GM04504 (cell line): Measurements from ENCODE around the gene MAST4.
"Not testable (repeated sequence)": the region's sequence is repeated elsewhere in the genome, so short reads cannot be mapped to it uniquely, and the experiment has no call there.

Experiments
- DNase-seq: peaks from one replicate; pipeline ENCODE4 v3.0.0-alpha.2; 2012; ENCODE audit warnings: low read depth

Gene MAST4

DNA sequence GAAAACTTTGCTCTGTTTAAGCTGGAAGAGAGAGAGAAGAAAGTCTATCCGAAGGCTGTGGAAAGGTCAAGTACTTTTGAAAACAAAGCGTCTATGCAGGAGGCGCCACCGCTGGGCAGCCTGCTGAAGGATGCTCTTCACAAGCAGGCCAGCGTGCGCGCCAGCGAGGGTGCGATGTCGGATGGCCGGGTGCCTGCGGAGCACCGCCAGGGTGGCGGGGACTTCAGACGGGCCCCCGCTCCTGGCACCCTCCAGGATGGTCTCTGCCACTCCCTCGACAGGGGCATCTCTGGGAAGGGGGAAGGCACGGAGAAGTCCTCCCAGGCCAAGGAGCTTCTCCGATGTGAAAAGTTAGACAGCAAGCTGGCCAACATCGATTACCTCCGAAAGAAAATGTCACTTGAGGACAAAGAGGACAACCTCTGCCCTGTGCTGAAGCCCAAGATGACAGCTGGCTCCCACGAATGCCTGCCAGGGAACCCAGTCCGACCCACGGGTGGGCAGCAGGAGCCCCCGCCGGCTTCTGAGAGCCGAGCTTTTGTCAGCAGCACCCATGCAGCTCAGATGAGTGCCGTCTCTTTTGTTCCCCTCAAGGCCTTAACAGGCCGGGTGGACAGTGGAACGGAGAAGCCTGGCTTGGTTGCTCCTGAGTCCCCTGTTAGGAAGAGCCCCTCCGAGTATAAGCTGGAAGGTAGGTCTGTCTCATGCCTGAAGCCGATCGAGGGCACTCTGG, 567.8 kb downstream of the MAST4 start:
- no peak for DNase-seq

DNA sequence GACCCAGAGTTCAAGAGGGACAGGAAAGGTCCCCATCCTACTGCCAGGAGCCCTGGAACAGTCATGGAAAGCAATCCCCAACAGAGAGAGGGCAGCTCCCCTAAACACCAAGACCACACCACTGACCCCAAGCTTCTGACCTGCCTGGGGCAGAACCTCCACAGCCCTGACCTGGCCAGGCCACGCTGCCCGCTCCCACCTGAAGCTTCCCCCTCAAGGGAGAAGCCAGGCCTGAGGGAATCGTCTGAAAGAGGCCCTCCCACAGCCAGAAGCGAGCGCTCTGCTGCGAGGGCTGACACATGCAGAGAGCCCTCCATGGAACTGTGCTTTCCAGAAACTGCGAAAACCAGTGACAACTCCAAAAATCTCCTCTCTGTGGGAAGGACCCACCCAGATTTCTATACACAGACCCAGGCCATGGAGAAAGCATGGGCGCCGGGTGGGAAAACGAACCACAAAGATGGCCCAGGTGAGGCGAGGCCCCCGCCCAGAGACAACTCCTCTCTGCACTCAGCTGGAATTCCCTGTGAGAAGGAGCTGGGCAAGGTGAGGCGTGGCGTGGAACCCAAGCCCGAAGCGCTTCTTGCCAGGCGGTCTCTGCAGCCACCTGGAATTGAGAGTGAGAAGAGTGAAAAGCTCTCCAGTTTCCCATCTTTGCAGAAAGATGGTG, 568.8 kb downstream of the MAST4 start:
- DNase-seq = no peak

DNA sequence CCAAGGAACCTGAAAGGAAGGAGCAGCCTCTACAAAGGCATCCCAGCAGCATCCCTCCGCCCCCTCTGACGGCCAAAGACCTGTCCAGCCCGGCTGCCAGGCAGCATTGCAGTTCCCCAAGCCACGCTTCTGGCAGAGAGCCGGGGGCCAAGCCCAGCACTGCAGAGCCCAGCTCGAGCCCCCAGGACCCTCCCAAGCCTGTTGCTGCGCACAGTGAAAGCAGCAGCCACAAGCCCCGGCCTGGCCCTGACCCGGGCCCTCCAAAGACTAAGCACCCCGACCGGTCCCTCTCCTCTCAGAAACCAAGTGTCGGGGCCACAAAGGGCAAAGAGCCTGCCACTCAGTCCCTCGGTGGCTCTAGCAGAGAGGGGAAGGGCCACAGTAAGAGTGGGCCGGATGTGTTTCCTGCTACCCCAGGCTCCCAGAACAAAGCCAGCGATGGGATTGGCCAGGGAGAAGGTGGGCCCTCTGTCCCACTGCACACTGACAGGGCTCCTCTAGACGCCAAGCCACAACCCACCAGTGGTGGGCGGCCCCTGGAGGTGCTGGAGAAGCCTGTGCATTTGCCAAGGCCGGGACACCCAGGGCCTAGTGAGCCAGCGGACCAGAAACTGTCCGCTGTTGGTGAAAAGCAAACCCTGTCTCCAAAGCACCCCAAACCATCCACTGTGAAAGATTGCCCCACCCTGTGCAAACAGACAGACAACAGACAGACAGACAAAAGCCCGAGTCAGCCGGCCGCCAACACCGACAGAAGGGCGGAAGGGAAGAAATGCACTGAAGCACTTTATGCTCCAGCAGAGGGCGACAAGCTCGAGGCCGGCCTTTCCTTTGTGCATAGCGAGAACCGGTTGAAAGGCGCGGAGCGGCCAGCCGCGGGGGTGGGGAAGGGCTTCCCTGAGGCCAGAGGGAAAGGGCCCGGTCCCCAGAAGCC, 569.6 kb downstream of the MAST4 start:
- no peak for DNase-seq

DNA sequence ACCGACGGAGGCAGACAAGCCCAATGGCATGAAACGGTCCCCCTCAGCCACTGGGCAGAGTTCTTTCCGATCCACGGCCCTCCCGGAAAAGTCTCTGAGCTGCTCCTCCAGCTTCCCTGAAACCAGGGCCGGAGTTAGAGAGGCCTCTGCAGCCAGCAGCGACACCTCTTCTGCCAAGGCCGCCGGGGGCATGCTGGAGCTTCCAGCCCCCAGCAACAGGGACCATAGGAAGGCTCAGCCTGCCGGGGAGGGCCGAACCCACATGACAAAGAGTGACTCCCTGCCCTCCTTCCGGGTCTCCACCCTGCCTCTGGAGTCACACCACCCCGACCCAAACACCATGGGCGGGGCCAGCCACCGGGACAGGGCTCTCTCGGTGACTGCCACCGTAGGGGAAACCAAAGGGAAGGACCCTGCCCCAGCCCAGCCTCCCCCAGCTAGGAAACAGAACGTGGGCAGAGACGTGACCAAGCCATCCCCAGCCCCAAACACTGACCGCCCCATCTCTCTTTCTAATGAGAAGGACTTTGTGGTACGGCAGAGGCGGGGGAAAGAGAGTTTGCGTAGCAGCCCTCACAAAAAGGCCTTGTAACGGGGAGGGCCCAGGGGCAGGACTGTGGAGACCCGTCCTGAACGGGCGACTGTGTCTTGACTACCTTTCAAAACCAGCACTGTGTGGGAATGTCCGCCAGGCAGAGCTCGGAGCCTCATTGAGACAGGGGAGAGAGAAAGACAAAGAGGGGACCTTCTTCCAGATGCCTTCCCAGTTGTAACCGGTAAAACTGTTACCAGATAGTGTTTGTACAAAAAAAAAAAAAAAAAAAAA, 570.5 kb downstream of the MAST4 start:
- no peak for DNase-seq

DNA sequence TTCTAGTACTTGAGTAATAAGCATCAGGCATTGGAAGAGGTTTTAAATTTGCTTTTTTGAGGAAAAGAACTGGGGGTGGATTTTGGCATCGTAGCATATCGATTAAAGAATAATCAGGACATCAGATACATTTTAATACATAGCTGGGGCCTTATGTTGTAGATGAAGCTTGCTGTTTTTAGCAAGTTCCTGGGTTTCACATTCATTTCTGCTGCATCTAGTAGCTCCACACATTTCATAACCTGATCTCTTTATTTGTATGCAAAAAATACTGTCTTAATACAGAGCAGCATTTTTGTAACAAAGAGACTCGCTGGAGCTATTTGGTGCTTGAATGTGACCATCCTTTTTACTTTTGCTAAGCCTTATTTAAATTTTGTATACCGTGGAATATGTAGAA, 571.9 kb downstream of the MAST4 start:
- DNase-seq = no peak

DNA sequence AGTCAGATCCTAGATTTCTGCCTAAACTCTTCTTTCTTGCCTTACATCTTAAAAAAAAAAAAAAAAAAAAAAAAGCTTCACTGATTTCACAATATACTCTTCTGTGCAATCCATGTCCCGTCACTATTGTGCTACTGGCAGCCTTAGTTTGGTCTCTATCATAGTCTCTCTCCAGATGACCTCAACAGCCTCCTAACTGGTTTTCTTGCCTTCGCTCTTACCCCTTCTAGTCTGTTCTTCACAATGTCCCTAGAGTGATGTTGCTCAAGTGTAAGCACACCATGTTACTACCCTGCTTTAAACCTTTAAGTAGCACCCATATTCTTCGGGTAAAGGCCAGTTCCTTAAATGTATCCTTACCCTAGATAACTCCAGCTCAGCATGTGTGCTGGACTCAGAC, 574.6 kb downstream of the MAST4 start:
- DNase-seq = no peak

DNA sequence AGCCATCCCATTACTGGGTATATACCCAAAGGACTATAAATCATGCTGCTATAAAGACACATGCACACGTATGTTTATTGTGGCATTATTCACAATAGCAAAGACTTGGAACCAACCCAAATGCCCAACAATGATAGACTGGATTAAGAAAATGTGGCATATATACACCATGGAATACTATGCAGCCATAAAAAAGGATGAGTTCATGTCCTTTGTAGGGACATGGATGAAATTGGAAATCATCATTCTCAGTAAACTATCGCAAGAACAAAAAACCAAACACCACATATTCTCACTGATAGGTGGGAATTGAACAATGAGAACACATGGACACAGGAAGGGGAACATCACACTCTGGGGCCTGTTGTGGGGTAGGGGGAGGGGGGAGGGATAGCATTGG, 577.2 kb downstream of the MAST4 start:
- DNase-seq = not testable (repeated sequence)

DNA sequence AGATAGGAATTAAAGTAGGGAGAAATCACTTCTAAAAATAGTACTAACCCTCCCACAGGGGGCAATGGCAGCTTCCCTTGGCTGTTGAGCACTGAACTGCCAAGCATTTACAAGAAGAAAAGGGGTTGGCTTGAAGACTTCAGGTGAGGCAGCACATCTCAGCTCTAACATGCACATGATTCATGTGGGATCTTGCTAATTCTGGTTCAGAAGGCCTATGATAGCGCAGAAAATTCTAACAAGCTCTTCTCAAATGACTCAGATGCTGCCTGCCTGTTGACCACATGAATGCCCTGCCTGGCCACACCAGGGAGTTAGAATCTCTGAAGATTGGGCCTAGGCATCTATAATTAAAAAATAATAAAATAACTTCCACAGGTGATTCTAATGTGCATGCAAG, 577.8 kb downstream of the MAST4 start:
- no peak for DNase-seq

DNA sequence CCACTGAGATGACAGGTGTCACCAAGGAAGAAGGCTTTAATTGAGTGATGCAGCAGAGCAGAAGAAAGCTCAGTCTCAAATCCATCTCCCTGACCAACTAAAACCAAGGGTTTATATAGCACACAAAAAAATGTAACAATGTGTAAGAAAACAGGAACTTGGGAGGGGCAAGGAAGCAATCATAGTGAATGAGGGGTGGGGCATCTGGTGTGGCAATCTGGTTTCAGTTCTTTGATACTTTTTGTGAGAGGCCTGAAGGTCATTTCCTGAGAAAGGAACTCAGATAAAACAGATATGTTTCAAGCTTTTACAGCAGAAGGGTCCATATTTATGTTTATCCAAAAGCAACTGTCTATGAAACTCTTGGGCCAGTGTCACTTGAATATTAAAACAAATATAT, 580.7 kb downstream of the MAST4 start:
- no peak for DNase-seq

DNA sequence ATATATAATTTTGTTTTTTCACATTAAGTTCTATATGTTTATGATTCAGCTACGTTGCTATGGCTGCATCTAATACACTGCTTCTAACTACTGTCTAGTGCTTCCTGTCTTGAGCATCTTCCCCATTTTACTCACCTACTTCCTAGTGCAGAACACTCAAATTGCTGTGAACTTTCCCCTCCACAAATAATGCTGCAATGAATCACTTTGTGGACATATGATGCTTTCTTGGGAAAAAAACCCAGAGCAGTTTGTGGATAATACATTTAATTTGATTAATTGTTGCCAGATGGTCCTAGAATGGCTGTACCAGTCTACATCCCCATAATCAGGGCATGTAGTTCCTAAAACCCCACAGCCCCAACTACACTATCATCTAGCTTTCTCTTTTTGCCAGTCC, 581.9 kb downstream of the MAST4 start:
- DNase-seq = no peak

DNA sequence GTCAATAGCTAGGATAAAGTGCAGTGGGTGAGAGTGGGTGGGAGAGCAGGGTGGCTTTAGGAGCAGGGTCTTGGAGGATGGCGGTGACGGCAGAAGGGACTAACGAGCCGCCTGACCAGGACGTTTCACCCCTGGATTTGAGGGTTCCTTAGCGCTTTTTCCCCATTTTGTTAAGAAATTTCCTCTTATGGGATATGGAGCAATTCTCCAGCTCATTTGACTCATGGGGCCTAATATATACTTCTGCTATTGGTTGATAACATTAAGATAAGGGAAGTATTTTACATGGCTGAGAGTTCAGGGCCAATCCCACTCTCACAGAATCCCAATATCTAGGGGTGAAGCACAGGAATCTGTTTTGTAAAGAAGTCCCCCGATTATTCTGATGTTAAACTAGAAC, 582.8 kb downstream of the MAST4 start:
- DNase-seq = no peak

DNA sequence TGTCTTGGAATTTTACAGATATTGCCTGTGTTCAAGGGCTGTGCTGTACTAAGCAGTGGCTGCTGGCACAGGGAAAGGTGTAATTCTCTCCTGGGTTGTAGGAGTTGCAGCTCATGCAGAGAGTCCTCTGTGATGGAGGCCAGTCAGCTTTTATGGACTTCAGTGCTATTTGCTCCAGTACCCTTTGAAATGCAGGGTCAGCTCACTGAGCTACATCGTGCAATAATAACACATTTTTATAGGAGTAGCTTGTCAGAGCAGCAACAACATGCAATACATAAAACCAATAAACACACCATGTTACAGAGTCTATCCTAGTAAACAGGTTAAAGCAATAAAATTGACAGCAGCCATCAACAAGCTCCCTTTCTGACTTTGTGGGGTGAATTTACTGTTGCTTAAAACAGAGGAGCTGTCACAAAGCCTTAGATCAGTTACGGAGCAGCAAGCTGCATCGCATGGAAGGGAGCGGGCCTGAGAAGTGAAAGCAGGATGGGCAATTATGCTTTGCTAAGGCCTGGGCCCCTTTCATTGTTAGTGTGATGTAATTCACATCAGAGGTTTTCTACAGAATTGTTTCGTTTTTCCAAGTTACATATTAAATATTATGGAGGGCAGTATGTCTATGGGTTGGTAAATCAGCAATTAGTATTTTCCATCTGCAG, 583.6 kb downstream of the MAST4 start:
- no peak for DNase-seq

DNA sequence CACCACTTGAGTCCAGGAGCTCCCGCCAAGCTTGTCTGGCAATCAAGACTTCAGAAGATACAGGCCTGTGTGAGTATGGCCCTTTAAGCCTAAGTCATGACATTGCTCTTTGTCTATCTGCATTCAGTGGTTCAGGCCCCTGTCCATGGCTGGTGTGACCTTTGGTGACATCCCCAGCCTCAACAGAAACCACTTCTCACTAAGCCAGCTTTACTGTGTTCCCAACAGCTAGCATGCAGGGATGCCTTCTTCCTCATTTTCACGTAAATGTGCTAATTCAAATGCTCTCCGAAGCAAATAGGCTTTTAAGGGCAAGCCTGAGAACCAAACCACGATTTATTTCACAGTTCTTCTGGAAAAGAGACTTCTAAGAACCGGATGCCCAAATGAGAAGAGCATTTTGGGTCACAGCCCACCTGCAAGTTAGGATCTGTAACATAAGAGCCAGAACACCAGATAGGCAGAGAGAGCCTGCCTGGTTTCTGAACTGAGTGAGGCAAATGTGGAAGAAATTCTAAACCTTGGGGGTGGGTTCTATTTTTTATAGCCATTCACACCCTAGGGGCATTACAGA, 585.5 kb downstream of the MAST4 start:
- no peak for DNase-seq

DNA sequence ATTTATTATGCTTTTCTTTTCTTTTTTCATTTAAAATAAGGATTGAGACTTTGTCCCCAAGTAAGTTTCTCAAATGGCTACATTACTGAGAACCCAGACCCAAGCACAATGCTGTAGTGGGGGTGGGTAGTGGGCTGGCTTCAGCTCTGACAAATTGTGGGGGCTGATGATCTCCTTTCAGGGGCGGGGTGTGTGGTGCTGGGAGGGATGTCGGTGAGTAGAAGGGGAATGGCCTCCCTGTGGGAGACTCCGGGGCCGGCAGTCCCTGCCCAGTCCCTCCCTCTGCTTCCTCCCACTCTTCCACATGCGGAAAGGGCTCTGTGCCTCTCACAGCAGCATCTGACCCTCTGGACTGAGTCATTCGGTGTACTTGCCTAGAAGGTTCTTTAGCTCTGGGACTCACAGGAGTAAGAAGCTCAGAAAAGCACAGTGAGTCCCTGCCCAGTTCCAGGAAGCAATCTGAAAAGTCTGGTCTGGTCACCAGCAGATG, 586.2 kb downstream of the MAST4 start:
- peak; percentile 33 for DNase-seq

DNA sequence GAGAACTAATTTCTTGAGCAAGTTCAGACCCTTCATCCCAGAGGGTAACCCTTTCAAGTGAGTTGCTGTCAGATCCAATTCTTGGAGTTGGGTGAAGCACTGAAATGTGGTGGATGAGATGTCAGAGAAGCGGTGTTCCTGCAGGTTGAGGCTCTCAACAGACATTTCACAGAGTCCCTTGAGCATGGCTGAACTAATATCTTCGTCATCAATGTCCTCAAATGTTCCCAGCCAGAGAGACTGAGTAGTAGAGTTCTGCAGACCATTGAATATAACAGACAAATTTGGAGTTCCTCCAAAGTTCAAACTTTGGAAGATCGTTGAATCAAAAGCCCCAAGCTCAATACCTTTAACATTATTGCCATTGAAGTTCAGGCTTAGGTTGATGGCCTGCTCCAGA, 587.7 kb downstream of the MAST4 start:
- DNase-seq = no peak

DNA sequence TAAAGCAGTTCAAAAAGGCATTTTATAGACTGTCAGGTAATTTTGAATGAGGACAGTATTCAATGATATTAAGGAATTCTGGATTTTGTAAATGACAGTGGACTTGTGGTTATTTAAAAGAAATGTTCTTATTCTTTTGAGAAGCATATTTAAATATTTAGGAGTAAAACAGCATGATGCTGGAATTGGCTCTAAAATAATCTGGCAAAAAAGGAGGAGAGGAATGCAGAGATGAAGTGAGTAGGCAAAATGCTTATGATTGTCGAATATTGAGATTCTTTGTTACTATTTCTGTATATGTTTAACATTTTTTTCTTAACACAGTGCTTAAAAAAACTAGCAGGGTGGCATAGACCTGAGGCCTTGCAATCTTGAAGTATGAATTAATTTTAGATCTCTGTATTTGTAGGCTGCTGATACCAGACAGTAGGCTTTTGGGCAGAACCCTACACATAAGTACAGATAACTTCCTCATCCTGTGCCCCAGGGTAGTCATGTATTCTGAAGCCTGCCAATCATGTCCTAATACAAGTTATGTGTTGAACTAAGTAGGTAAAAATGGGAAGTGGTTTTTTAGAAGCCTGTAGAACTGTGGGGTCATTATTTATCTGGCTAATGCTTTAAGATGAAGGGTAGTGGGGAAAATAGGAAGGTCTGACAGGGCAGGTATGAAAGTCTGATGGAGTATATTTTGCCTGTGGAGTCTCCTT, 591.0 kb downstream of the MAST4 start:
- no peak for DNase-seq

DNA sequence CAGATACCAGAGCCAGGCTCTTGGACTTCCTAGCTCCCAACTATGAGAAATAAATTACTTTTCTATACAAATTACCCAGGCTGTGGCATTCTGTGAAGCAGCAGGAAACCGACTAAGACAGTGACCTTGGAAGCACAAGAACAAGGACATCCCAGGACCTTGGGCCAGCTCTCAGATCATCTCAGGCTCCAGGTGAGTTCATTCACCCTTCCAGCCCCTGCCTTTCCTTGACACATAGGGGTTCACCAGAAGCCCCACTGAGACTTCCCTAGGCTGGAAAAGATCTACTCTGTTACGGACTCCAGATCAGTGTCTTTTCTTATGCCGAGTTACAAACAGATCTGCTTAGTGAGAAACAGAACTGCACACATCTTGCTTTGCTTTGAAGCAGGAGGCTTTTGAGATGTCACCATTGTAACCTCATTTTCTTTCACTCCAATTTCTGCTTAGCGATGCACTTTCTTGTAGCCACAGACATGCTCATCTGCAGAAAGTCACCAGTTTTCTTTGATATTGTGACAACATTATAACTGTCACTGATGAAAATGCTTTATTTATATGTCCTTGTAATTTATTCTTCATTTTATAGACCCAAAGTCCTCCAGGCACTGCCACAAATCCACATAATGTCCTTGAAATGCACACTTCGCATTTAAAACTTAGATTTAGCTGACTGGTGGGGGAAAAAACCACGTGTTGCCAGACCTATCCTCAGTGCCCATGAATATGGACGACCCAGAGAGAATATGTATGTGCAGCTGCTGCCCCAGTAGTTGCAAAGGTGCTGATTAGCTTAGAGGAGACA, 592.3 kb downstream of the MAST4 start:
- no peak for DNase-seq

DNA sequence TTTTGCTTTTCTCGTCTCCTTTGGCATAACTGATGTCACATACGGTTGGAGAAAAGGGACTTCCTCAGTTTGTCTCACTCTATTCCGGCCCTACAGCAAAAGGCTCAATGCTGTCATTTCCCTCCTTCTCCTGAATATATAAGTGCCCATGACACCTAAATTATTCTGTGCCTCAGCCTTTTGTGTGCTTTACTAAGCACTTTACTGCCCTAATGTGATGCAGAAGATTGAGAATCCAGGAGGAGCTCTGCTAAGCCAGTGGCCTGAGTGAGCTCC, 592.8 kb downstream of the MAST4 start:
- no peak for DNase-seq

DNA sequence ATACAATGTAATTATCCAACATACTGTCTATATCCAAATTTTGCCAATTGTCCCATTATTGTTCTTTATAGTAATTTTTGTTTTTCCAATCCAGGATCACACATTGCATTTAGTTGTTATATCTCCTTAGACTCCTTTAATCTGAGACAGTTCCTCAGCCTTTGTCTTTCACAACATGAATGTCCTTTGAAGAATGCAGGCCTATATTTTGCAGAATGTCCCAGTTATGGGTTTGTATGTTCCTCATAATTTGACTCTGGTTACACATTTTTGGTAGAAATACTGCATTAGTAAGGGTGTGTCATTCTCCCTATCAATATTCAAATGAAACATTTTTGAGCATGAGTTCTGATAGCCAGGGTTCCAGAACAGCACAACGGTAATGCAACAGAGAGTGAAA, 593.7 kb downstream of the MAST4 start:
- DNase-seq = no peak

DNA sequence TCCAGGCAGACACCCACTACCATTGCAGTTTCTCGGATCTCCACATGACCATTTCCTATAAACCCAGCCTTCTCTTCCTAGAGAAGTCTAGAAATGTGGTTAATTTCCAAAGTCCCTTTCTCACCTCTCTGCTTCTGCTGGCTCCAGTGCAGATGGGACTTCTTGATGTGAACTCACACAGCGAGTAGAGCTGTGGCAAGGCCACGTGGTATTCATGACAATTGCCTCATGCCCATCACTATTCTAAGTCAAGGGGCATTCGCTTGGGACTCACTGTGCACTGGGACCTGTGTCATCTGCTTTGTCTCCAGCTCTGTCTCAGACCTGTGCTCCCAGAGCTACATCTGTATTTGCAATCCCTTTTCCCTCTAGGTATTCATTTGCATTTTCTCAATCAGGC, 594.2 kb downstream of the MAST4 start:
- no peak for DNase-seq
